ENCODE measurements around the gene TOP2A.

DNA sequence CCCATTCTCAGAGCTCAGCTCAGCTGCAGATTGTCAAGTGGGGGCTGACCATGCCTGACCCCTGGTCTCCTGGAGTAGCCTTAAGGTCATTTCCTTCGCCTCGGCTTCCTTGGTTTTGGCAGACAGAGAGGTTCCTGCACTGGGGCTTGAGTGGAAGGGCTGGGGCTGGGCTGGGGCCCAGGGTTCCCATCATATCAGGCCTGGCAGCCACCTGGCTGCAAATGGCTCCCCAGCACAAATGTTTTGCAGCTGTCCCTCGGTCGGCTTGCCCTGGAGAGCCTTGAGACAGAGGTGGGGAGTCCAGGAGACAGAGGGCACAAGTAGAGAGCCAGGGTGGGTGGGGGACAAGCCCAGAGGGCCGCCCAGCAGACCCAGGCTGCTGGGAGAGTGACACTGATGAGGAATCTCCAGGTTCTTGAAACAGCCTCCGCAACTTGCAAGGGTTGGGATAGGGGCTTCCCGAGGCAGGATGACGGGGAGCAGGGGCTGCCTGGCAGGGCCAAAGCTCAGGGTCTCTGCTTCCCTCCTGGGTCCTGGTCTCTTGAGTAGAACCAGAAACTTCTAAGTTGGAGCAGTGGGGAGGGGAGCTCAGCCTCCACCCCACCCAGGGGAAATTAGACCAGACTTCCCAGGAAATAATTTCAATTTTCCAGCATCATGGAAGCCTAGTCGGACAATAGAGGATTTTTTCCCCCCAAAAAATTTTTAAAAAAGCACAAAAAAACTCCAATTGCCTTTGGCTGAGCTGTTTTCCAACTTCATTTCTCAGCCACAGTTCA is 44.8 kb upstream of the TOP2A start:
- TF ChIP-seq SUZ12 (IDR thresholded peaks at IDR 0.05; ENCODE audit: extremely low read depth, insufficient read depth, insufficient read length) (no peak), YY1 (IDR thresholded peaks at IDR 0.05; ENCODE audit: insufficient read depth, insufficient read length) (no peak), ZNF274 (IDR thresholded peaks at IDR 0.05; ENCODE audit: low read depth, low read length) (no peak)

Data from NT2/D1 (cell line).